HG02763 (cell line): ENCODE measurements around the gene CD164L2.

Experiments
- ATAC-seq: cut with Tn5 transposase; IDR thresholded peaks from one replicate; pipeline ENCODE4 v1.9.1; 2021; ENCODE audit warnings: mild to moderate bottlenecking, moderate library complexity; ENCODE audit not compliant: unreplicated experiment

Gene CD164L2

GRCh38 chr1:27365372-27366112 lies 17.6 kb downstream of the CD164L2 start:
- peak; percentile 20 for ATAC-seq

DNA sequence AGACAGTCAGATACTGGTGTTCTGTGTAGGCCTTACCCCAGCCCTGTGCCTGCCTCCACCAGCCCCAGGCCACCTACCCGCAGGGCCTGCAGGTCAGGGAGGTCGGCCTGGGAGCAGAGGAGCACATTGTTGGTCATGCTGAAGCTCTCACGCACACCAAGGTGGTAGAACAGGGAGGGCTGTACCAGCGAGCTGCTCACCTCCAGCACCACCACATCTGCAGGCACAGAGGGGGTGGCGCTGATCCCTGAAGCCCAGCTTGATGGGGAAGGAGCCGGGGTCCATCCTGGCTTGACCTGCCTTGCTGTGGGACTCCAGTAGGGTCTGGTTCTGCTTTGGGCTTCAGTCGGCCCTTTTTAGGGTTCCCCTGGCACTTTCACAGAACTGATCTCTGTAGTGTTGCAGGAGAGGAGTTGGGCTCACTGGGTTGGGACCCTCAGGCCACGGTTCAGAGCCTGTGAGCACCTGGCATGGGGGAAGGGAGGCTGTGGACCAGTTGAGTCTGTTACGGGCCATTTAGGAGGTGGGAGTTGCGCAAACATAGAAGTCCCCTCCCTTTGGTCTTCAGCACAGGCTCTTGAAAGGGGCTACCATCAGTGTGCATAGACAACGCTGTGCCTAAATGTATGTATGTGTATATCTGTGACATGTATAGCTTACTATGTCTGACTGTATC lies 18.3 kb downstream of the CD164L2 start:
- no peak for ATAC-seq

- no peak for ATAC-seq
Measured at GRCh38 chr1:27363766-27364695, 19.1 kb downstream of the CD164L2 start.

GRCh38 chr1:27361553-27361952 lies 21.6 kb downstream of the CD164L2 start:
- ATAC-seq: no peak

DNA sequence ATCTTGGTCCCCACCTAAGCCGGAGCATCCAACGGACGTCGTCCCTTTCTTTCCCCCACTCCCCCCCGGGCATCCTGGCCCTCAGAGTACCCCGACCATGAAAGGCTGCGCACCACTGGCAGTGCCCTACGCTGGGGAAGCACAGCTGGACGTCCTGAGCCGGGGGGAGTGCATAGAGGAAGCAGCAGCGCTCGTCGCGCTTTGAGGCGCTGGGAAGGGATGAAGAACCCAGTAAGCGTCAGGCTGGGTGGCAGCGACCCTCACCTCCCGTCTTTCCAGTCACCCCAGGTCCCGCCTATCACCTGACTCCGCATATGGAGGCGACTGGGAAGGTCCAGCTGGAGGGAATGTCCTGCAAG lies 22.1 kb downstream of the CD164L2 start:
- ATAC-seq: no peak

- ATAC-seq: no peak
Measured at GRCh38 chr1:27360159-27361043, 22.7 kb downstream of the CD164L2 start.

DNA sequence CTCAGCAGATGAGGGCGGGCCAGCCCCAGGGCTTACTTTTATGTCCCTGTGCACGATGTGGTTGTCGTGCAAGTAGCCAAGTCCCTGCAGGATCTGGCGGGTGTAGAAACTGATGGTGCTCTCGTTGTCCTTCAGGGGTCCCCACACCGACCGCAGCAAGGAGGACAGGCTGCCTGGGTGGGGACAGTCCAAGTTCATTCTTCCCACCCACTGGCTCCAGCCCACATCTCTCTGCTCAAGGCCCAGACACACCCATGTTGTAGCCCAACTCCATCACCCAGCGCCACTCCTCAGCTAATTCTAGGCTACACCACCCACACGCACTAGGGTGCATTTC lies 23.3 kb downstream of the CD164L2 start:
- ATAC-seq: no peak

DNA sequence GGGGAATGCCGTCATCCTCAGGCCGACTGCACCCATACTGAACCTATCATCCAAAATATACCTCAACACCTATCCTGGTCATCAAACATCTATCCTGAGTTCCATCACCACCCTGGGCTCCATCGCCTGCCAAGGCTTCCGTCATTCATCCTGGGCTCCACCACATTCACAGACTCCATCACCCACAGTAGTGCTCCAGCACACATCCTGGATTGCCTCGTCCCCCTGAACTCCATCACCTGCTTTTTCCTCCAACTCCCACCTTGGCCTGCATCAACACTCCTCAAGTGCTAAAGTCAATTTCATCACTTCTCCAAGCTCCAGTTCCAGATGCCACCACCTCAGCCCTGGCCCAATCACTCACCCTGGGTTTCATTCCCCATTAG lies 24.2 kb downstream of the CD164L2 start:
- ATAC-seq: no peak

DNA sequence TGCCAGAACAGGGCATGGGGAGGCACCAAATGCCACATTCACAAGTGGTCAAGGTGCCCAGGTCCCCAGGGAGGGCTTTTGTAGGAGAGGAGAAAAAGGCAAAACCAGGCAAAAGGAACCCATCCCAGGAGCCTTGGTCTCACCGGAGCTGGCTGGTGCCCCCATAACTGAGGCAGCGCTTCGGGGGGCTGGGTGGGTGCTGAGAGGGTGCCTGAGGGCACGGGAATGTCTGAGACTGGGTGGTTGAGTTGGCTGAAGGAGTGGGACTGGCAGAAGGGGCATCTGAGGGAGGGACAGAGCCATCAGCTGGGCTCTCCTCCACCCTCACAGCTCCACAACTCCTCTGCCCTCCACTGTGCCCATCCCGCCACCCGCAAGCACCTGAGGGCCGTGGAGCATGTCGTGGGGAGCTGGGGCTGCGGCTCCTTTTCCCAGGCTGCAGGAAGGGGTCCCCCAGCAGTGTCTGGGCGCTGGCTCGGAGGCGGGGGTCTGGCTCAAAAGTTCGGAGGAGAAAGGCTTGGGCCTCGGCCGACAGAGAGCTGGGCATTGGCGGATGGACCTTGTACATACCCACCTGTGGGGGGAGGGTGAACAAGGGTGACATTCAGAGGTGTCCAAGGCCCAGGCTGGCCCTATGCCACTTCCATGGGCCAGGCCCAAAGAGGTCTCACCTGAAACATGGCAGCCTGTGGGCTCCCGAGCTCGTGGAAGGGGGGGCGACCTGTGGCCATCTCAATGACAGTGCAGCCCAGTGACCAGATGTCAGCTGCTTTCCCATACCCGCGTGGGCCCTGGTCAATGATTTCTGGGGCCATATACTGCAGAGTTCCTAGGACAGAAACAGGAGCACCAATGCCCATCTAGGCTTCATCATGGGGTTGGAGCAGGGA lies 24.9 kb downstream of the CD164L2 start:
- no peak for ATAC-seq

GRCh38 chr1:27357281-27358037 lies 25.7 kb downstream of the CD164L2 start:
- peak; percentile 48 for ATAC-seq

- ATAC-seq: no peak
Measured at GRCh38 chr1:27356619-27357280, 26.4 kb downstream of the CD164L2 start.

GRCh38 chr1:27356277-27356618 lies 26.9 kb downstream of the CD164L2 start:
- ATAC-seq: no peak

DNA sequence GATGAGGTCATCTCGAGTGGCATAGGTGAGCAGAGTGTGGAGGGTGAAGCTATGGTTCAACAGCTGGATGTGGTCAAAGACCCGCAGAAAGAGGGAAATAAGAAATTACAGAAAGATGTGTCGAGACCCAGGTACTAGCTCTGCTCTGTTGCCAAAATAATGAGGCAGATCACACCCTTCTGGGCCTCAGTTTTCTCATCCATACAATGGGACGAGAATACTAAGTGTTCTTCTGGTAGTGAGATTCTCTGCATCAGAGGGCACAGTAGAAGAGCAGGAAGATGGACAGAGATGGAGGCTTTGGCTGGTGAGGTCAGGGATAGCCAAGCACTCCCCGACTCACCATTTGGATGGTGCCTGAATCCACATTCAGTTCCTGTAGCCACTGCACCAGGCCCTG lies 27.4 kb downstream of the CD164L2 start:
- ATAC-seq: no peak

DNA sequence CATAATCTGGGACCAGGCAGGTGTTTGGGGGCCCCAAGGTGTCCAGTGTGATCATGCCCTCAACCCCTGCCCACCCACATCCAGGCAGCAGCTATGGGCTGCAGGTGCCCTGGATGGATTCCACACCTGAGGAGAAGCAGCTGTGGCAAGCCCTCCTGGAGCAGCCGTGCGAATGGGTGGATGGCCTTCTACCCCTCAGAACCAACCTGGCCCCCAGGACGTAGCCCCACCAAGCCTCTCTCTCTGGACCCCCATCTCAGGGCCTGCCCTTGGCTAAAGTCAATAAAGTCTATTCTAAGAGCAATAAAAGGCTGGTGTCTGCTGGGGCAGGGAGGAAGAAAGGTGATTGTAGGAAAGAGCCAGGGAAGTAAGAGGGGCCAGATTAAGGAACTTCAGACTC lies 29.5 kb downstream of the CD164L2 start:
- ATAC-seq: no peak

DNA sequence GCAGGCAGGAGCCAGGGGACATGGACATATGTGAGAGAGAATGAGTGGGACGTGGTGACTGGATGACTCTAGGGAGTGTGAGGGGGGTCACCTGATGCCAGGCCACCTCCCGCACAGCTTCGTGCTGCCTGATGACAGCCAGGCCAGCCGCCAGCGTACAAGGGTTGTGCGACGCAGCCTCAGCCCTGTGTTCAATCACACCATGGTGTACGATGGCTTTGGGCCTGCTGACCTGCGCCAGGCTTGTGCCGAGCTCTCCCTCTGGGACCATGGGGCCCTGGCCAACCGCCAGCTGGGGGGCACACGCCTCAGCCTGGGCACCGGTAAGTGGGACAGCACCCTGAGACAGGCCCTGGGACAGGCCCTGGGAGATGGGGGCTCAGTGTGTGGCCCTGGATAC lies 30.0 kb downstream of the CD164L2 start:
- ATAC-seq: no peak

GRCh38 chr1:27351541-27352107 lies 31.5 kb downstream of the CD164L2 start:
- no peak for ATAC-seq

GRCh38 chr1:27350663-27351540 lies 32.2 kb downstream of the CD164L2 start:
- ATAC-seq: no peak
